GM19238 (cell line): Measurements from ENCODE around the gene CCDC138.

Experiments used
- DNase-seq: peaks from one replicate; pipeline ENCODE4 v3.0.0; 2011; ENCODE audit warnings: low spot score; ENCODE audit not compliant: insufficient read length

The CCDC138 gene

GRCh38 chr2:108893277-108893676 is 106.7 kb downstream of the CCDC138 start:
- no peak for DNase-seq

GRCh38 chr2:108894766-108895165 is 108.2 kb downstream of the CCDC138 start:
- DNase-seq = no peak

- DNase-seq = no peak
These were observed 108.6 kb downstream of the CCDC138 start for GRCh38 chr2:108895188-108895587.

GRCh38 chr2:108896741-108897140 is 110.2 kb downstream of the CCDC138 start:
- no peak for DNase-seq

- no peak for DNase-seq
These were observed 111.9 kb downstream of the CCDC138 start for GRCh38 chr2:108898315-108899082.

GRCh38 chr2:108904680-108905079 is 118.1 kb downstream of the CCDC138 start:
- no peak for DNase-seq

GRCh38 chr2:108905176-108905575 is 118.6 kb downstream of the CCDC138 start:
- DNase-seq = no peak

GRCh38 chr2:108905906-108906305 is 119.3 kb downstream of the CCDC138 start:
- DNase-seq = no peak

- no peak for DNase-seq
These were observed 120.0 kb downstream of the CCDC138 start for GRCh38 chr2:108906403-108907077.

- no peak for DNase-seq
These were observed 121.5 kb downstream of the CCDC138 start for GRCh38 chr2:108907822-108908712.

GRCh38 chr2:108908713-108909070 is 122.1 kb downstream of the CCDC138 start:
- no peak for DNase-seq

- no peak for DNase-seq
These were observed 122.8 kb downstream of the CCDC138 start for GRCh38 chr2:108909275-108909823.

- no peak for DNase-seq
These were observed 123.5 kb downstream of the CCDC138 start for GRCh38 chr2:108910011-108910431.

- no peak for DNase-seq
These were observed 124.2 kb downstream of the CCDC138 start for GRCh38 chr2:108910541-108911396.

GRCh38 chr2:108911401-108911800 is 124.8 kb downstream of the CCDC138 start:
- DNase-seq = no peak

- DNase-seq = no peak
These were observed 125.4 kb downstream of the CCDC138 start for GRCh38 chr2:108911807-108912628.

GRCh38 chr2:108912629-108912902 is 126.0 kb downstream of the CCDC138 start:
- no peak for DNase-seq

GRCh38 chr2:108916122-108916795 is 129.7 kb downstream of the CCDC138 start:
- DNase-seq = no peak

GRCh38 chr2:108916796-108917421 is 130.3 kb downstream of the CCDC138 start:
- no peak for DNase-seq
